ENCODE results near the gene MED12. TPM values are rescaled to one million over a fixed set of nuclear protein-coding genes. Genes with fewer than 3 reads are reported as not detected.

The MED12 gene
- total RNA-seq, 3 donors from 2014 or later = 34.4 to 55.4 (median 47.8) TPM

DNA sequence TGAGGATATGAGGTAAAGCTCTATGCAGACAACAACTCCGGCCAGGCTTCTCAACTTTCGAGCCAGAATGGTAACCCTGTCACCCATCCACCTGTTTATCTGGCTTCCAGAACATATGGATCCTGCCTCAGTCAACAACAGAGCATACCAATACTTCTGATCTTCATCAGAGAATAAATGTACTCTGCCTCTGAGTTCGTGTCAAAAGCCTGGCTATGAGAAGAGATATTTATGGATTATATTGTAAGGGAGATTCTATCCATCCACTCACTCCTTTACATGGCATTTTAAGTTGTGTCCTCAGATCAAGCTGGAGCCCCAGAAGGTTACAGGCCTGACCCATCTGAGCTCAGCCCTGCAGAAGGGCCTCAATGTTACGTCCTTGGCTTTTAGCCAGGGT, 32.5 kb upstream of the MED12 start:
- no peaks in the 10 kb centered on the region for H3K4me1 ChIP-seq (ENCODE audit: low read depth)

DNA sequence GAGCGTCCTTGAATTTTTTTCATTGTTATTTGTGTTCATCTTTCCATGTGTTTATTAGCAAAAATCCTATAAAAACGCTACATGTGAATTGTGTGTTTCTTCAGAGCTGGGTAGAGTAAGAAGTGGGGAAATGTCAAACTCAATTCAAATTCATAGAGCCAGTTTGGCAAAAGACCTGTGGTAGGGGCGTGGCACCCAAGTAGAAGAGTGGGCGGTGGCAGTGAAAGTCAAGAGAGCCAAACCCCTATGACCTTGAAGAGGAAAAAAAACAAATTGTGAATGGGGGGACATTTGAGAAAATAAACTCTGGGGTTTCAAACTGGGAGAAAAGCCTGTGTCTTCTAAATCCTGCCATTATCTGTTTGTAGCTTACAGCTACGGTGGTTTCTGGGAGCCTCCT, 27.1 kb upstream of the MED12 start:
- Histone ChIP-seq H3K4me1 (ENCODE audit: low read depth) (no peaks in the 10 kb centered on the region), H3K4me3 (no peak overlapping the region), H3K9me3 (no peaks in the 10 kb centered on the region), H3K36me3 (ENCODE audit: low read depth) (no peaks in the 10 kb centered on the region)
- TF ChIP-seq, protein P1, sequence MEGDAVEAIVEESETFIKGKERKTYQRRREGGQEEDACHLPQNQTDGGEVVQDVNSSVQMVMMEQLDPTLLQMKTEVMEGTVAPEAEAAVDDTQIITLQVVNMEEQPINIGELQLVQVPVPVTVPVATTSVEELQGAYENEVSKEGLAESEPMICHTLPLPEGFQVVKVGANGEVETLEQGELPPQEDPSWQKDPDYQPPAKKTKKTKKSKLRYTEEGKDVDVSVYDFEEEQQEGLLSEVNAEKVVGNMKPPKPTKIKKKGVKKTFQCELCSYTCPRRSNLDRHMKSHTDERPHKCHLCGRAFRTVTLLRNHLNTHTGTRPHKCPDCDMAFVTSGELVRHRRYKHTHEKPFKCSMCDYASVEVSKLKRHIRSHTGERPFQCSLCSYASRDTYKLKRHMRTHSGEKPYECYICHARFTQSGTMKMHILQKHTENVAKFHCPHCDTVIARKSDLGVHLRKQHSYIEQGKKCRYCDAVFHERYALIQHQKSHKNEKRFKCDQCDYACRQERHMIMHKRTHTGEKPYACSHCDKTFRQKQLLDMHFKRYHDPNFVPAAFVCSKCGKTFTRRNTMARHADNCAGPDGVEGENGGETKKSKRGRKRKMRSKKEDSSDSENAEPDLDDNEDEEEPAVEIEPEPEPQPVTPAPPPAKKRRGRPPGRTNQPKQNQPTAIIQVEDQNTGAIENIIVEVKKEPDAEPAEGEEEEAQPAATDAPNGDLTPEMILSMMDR (IDR thresholded peaks at IDR 0.05) = no peak
- intact Hi-C loops (cut with DNase I, micrococcal nuclease) = no loop called here
- DNase-seq (no peak), ATAC-seq (no peak)

More for the DNA sequence above, 32.5 kb upstream of the MED12 start:
- Histone ChIP-seq H3K4me3 (no peak overlapping the region), H3K9me3 (no peaks in the 10 kb centered on the region), H3K36me3 (ENCODE audit: low read depth) (no peaks in the 10 kb centered on the region)
- DNase-seq (no peak), ATAC-seq (no peak)
- intact Hi-C loops (cut with DNase I, micrococcal nuclease) = no loop called here
- TF ChIP-seq, protein P1 (IDR thresholded peaks at IDR 0.05) = no peak

DNA sequence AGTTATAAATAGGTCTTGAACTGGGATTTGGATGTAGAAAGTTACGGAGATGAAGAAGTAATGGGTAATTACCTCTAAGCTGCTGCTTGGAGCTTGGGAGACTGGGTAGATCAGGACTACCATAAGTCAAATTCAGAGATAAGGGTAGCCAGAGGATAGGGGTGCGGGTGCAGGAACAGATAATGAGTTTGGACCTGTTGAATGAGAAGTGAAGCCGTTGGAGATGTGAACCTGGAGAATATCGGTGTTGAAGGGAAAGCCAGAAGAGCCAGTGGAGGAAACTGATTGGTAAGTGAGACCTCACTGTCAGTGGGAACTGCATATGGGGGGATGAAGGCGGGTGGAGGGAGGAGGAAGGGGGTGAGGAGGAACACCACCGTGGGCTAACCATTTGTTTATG, 23.4 kb upstream of the MED12 start:
- TF ChIP-seq, protein P1 (IDR thresholded peaks at IDR 0.05) = no peak
- Histone ChIP-seq H3K4me3 (no peak overlapping the region), H3K36me3 (ENCODE audit: low read depth) (no peaks in the 10 kb centered on the region), H3K9me3 (no peaks in the 10 kb centered on the region), H3K4me1 (ENCODE audit: low read depth) (no peaks in the 10 kb centered on the region)
- no peak for DNase-seq
- intact Hi-C loops (cut with DNase I, micrococcal nuclease) = no loop called here
- ATAC-seq = no peak

DNA sequence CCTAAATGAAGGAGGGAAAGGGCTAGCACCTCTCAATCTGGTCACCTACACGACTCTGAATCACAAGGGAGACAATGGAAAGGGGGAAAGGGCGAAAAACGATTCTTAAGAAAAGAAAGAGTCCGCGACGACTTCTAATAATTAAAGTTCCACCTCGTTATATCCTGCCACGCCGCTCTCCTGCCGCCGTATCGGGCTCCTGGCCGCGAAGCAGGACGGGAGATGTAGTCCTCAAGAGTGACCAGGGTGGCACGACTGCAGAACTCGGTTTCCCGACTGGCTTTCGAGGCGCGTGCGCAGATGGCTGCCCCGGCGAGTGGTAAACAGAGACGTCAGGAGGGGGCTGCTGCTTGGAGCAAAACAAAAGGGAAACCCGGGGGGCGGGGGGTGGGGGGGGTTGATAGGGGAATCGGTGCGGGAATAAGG, 22.8 kb upstream of the MED12 start, which contains the start of gene FOXO4:
Gene FOXO4, plus strand, starts transcription at position 297 of the 426 bp plus-strand sequence. CDS start 678 bp downstream, outside the sequence.
- Histone ChIP-seq H3K9me3 (no peaks in the 10 kb centered on the region), H3K4me3 (peak within 1 kb of the TSS; percentile 14), H3K4me1 (ENCODE audit: low read depth) (no peaks in the 10 kb centered on the region), H3K36me3 (ENCODE audit: low read depth) (no peaks in the 10 kb centered on the region)
- TF ChIP-seq, protein P1 (IDR thresholded peaks at IDR 0.05) = no peak
- ATAC-seq (peak; percentile 93), DNase-seq (peak; percentile 91 to 95 (median 93))
- intact Hi-C loops (cut with DNase I, micrococcal nuclease) = no loop called here

DNA sequence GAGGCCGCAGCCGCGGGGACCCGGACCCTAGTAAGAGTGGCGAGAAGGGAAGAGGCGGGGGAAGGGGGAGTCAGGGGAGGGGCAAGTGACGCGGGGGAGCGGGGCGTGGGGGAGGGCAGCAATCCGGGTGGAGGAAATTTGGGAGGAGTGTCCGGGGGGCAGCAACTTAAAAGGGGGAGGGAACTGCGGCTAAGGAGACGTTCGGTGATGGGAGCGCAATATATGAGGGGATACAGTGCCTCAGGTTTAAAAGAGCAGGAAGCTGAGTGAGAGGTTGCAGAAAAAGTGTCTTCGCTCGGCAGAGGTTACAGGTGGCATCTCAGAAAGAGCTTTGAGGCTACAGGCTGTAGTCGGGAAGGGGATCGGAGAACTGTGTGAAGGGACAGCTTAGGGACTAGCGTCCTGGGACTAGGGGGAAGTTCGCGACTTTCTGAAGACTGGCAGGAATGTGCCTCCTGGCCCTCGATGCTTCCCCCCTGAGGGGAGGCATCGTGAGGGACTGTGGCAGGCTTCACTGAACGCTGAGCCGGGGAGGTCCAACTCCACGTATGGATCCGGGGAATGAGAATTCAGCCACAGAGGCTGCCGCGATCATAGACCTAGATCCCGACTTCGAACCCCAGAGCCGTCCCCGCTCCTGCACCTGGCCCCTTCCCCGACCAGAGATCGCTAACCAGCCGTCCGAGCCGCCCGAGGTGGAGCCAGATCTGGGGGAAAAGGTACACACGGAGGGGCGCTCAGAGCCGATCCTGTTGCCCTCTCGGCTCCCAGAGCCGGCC, 22.2 kb upstream of the MED12 start:
- ATAC-seq (peak; percentile 69), DNase-seq (peak in 2 of 3 donors; percentile 43 to 54)
- Histone ChIP-seq H3K36me3 (ENCODE audit: low read depth) (no peaks in the 10 kb centered on the region), H3K9me3 (no peaks in the 10 kb centered on the region), H3K4me1 (ENCODE audit: low read depth) (no peaks in the 10 kb centered on the region), H3K4me3 (peak overlapping the region; percentile 14)
- TF ChIP-seq, protein P1 (IDR thresholded peaks at IDR 0.05) = no peak
- intact Hi-C loops (cut with DNase I, micrococcal nuclease) = no loop called here

Data from mucosa of descending colon (tissue), 3 donors.